Measurements from ENCODE around the gene GPSM3. TPM values are rescaled to one million over a fixed set of nuclear protein-coding genes. Genes with fewer than 3 reads are reported as not detected.
A peak's percentile ranks its signal among the peaks of the same experiment; 100 is the strongest.

GPSM3 gene
- total RNA-seq, 2 donors from 2014 or later: 268 to 291 TPM

DNA sequence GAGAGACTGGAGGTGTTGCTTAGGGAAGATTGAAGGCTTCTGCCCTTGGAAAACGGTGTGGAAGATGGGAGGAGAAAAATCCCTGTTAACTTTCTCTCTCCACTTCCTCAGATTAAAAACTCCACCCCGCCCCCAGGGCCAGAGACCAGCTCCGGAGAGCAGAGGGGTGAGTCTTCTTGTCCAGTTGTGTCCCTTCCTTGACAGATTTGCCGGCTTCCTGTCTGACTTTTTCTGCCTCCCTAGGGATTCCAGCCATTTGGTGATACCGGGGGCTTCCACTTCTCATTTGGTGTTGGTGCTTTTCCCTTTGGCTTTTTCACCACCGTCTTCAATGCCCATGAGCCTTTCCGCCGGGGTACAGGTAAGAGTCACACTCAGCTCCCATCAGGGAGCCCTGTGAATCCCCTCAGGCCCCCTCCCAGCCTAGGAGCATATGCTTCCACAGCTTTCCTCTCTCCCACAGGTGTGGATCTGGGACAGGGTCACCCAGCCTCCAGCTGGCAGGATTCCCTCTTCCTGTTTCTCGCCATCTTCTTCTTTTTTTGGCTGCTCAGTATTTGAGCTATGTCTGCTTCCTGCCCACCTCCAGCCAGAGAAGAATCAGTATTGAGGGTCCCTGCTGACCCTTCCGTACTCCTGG lies 12.6 kb downstream of the GPSM3 start:
- H3K9me3 ChIP-seq (ENCODE audit: control insufficient read depth, low read length, poor library complexity, severe bottlenecking): no peaks in the 10 kb centered on the region
- DNase-seq (no peak), ATAC-seq (no peak)
- H3K27ac Mint-ChIP-seq: peak overlapping the region; percentile 98
- peaks cover 52% of the 10 kb centered on the region for H3K4me1 Mint-ChIP-seq
- H3K27me3 Mint-ChIP-seq: no peaks in the 10 kb centered on the region
- H3K4me3 Mint-ChIP-seq: peak overlapping the region; percentile 69
- peaks cover 6% of the 10 kb centered on the region for H3K36me3 Mint-ChIP-seq (ENCODE audit: low read depth)

DNA sequence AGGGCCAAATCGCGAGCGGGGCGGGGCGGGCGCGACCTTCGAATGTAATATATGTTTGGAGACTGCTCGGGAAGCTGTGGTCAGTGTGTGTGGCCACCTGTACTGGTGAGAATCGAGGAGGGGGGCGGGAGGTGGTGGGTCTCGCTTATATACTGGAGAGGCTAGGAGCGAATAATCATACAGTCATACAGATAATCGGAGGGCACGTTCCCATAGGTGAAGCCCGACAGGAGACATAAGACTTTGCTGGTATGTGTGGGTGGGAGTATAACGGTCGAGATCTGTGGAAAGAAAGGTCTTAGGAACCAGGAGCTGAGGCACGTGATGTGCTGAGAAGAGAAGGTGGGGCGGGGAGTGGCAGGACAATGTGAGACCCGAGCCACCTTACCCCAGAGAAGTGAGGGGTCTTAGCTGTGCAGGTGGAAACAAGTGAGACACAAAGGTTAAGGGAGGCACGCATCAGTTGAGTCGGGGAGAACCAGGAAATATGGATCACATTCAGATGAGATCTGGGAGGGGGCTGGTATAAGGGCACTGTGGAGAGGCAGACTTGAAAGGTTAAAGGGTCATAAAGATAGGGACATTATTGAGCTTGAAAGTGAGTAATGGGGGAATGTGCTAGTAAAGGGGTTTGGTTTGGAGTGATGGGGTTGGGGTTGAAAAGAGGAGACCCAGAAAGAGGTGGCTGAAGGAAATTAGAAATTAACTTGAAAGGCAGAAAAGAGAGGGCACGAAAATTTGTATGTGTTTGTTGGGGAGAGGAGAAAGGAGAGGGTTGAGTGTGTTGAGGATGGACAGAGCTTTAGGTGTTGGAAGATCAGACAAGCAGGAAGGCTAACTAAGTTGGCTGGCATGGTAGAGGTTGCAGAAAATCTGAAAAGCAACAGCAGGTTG lies 13.6 kb downstream of the GPSM3 start:
- Mint-ChIP-seq H3K36me3 (ENCODE audit: low read depth) (peaks cover 6% of the 10 kb centered on the region), H3K4me1 (peaks cover 59% of the 10 kb centered on the region)
- H3K9me3 ChIP-seq (ENCODE audit: control insufficient read depth, low read length, poor library complexity, severe bottlenecking): no peaks in the 10 kb centered on the region

DNA sequence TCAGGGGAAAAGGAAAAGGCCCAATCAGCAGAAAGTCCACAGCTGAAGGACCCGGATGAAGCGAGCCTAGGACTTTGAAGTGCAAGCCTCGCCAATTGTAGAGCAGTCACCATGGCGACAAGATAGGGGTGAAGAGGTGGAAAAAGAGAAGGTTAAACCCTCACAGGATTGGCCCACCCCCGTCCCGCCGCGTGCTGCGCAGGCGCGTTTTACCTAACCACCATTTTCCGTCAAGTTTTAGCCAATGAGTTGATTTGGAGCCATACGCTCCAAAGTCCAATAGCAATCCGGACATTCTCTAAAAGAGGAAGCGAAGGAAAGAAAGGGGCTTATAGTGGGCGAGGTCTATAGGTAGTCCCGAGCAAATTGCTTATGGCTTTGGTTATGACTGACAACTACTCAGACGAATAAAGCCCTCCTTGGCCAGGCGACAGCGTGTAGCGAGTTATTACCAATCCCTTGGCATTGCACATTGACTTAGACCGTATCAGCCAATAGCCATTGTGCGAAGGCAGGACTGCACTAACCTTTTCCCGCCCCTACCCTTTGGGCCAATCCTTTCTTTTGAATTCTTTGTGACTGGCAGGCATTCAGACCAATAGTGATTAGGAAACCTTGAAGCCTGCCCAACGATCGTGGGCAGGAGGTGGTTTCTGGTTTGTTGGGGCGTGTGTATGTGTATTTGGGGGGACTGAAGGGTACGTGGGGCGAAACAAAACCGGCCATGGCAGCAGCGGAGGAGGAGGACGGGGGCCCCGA lies 14.5 kb downstream of the GPSM3 start, which contains the start of gene RNF5:
RNF5 (plus strand) TSS at position 618 of the 759 bp plus-strand sequence; CDS start at position 725, 107 bp downstream.
- no peaks in the 10 kb centered on the region for H3K27me3 Mint-ChIP-seq
- peaks cover 6% of the 10 kb centered on the region for H3K36me3 Mint-ChIP-seq (ENCODE audit: low read depth)
- H3K4me3 Mint-ChIP-seq: peak within 1 kb of the TSS; percentile 98
- H3K4me1 Mint-ChIP-seq: peaks cover 67% of the 10 kb centered on the region
- H3K27ac Mint-ChIP-seq: peak within 1 kb of the TSS; percentile 98
- H3K9me3 ChIP-seq (ENCODE audit: control insufficient read depth, low read length, poor library complexity, severe bottlenecking): no peaks in the 10 kb centered on the region
- DNase-seq: peak; percentile 76 to 90 (median 80)
- ATAC-seq: peak; percentile 85

More for the DNA sequence above, 13.6 kb downstream of the GPSM3 start:
- H3K27ac Mint-ChIP-seq: peak overlapping the region; percentile 98
- ATAC-seq (no peak), DNase-seq (no peak)
- no peaks in the 10 kb centered on the region for H3K27me3 Mint-ChIP-seq
- H3K4me3 Mint-ChIP-seq: peak overlapping the region; percentile 98

DNA sequence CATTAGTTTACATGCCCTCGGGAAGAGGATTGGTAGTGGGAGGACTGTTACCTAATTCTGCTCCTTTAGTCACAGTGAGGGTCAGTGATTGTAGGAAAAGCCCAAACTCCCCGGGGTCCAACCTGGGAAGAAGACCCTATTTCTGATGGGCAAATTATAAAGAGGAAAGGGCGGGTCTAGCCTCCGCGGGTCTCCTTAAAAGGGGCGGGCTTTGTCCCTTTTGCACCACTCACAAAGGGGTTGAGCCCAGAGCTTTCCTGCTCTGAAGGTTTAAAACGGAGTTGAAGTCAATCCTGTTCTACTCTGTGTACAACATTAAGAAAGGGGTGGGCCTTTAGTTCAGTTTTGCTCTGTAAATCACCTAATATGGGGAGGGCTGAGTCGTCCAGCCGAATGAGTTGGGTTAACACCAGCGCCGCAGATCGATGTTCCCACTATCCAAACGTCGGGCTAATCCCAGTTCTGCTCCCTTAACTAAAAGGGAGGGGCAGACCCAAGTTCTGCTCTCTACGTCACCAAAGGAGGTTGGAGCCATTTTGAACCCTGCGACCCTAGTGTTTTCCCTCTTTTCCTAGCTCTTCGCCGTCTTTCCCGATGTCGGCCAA lies 15.2 kb downstream of the GPSM3 start:
- peaks cover 6% of the 10 kb centered on the region for H3K36me3 Mint-ChIP-seq (ENCODE audit: low read depth)
- ATAC-seq (peak; percentile 8), DNase-seq (no peak)
- H3K27ac Mint-ChIP-seq: peak overlapping the region; percentile 98
- H3K4me3 Mint-ChIP-seq: peak overlapping the region; percentile 98
- no peaks in the 10 kb centered on the region for H3K27me3 Mint-ChIP-seq
- H3K9me3 ChIP-seq (ENCODE audit: control insufficient read depth, low read length, poor library complexity, severe bottlenecking): no peaks in the 10 kb centered on the region
- peaks cover 72% of the 10 kb centered on the region for H3K4me1 Mint-ChIP-seq

DNA sequence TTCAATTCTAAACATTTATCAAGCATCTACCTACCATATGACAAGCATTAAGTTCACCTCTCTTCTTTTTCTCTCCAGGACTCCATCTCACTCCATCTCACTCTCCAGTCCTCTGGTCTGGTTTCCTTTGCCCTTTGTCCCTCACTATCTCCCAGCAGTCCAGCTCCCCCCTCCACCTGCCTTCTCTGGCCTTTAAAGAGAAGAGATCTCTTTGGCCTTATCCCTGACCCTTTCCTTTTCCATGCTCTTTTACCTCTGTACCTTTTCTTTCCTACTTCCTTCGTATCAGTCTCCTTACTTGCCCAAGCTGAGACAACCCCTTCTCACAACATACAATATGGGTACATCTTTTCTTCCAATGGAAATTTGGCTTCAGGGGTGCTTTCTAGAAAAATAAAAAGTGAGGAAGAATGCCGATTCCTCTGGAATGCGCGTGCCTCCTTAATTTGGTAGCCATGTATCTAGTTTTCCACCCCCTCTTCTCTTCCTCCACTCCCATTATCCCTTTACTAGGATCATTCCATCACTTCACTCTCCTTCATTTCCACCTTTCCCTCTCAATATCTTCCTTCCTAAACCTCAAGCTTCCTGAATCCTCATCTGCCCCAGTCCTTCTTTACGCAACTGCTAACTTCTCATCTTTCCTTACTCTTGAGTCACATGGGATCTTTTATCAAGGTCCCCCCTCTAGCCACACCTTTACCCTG lies 15.8 kb downstream of the GPSM3 start:
- Mint-ChIP-seq H3K27me3 (no peaks in the 10 kb centered on the region), H3K4me3 (peak overlapping the region; percentile 98), H3K27ac (peak overlapping the region; percentile 98), H3K4me1 (peaks cover 72% of the 10 kb centered on the region), H3K36me3 (ENCODE audit: low read depth) (peaks cover 6% of the 10 kb centered on the region)
- DNase-seq: no peak
- ATAC-seq: no peak
- no peaks in the 10 kb centered on the region for H3K9me3 ChIP-seq (ENCODE audit: control insufficient read depth, low read length, poor library complexity, severe bottlenecking)

DNA sequence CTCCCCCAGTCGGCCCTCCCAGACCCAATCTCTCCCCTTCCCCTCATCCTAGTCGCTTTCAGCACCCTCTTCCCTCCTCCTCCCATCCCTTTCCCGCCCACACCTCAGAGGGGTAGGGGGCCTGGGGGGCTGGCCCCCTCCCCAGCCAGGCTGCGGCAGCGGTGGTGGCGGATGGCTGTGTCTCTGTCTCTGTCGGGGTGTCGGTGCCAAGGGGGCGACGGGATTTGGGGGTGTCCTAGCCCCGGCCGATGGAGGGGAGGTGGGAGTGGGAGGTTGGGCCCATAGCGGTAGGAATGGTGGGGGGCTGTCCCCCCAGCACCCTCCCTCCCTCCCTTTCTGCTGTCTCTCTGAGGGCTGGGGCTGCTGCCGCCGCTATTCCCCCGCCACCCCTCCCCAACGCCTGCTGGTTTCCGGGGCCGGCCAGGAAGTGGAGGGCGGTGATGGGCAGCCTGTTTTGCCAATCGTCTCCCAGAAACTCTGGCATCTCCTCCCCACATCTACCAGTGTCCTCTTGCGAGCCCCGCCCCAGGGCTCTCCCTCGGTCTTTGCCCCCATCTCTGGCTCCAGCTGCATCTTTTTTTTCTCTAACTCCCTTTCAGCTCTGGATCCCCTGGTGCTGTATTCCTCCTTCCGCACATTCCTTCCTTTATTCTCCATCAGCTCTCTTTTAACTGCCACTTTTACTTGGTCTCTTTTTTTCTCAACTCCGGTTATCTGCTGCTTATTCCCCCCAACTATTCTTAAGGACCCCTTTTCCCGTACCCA lies 16.6 kb downstream of the GPSM3 start, which contains the start of gene AGPAT1:
AGPAT1 (minus strand) TSS at position 374 of the 765 bp plus-strand sequence. CDS start 4,588 bp downstream, outside the sequence.
- Mint-ChIP-seq H3K36me3 (ENCODE audit: low read depth) (peaks cover 9% of the 10 kb centered on the region), H3K27ac (peak within 1 kb of the TSS; percentile 98), H3K4me1 (peaks cover 73% of the 10 kb centered on the region), H3K27me3 (no peaks in the 10 kb centered on the region), H3K4me3 (peak within 1 kb of the TSS; percentile 98)
- no peaks in the 10 kb centered on the region for H3K9me3 ChIP-seq (ENCODE audit: control insufficient read depth, low read length, poor library complexity, severe bottlenecking)
- ATAC-seq (peak; percentile 52), DNase-seq (peak; percentile 90 to 93 (median 92))

DNA sequence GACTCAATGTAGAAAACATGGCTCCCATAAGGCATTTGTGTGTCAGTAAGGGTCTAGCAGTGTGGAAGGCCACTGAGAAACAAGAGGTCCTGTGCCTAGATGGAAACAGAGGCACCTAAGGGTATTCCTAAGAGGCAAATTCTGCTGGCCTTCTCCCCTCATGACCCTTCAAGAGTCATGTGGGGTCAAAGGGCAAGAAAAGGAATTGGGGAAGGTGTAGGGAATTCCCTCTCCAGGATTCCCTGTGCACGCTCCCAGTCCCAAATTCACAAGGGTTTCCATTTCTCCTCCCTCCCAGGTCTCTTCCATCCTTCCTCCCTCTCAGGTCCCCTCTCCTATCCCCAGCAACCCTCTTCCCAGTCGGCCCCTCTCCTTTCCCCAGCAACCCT lies 17.1 kb downstream of the GPSM3 start:
- peak overlapping the region; percentile 98 for H3K27ac Mint-ChIP-seq
- peak overlapping the region; percentile 98 for H3K4me3 Mint-ChIP-seq
- H3K4me1 Mint-ChIP-seq: peaks cover 67% of the 10 kb centered on the region

DNA sequence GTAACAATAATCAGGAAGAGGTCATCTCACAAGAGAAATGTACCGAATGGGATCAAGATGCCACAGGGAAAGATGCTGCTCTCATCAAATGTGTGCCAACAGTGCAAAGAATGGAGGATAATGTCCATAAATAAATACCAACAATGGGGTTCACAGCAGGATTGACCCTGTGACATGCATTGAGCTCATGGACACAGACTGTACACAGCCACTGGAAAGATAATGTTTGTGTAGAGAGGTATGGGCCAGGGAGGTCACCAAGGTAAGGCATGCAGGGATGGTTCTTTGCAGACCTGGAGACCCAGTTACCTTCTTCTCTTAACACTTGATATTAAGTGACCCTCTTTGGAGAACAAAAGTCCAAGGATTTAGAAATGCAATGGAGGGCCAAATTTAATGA lies 18.0 kb downstream of the GPSM3 start:
- H3K4me1 Mint-ChIP-seq: peaks cover 70% of the 10 kb centered on the region
- ATAC-seq (no peak), DNase-seq (no peak)
- H3K9me3 ChIP-seq (ENCODE audit: control insufficient read depth, low read length, poor library complexity, severe bottlenecking): no peaks in the 10 kb centered on the region
- peak overlapping the region; percentile 98 for H3K27ac Mint-ChIP-seq
- H3K27me3 Mint-ChIP-seq: no peaks in the 10 kb centered on the region
- H3K36me3 Mint-ChIP-seq (ENCODE audit: low read depth): peaks cover 5% of the 10 kb centered on the region
- H3K4me3 Mint-ChIP-seq: peak overlapping the region; percentile 98

More for the DNA sequence above, 17.1 kb downstream of the GPSM3 start:
- peaks cover 5% of the 10 kb centered on the region for H3K36me3 Mint-ChIP-seq (ENCODE audit: low read depth)
- ATAC-seq (no peak), DNase-seq (no peak)
- no peaks in the 10 kb centered on the region for H3K9me3 ChIP-seq (ENCODE audit: control insufficient read depth, low read length, poor library complexity, severe bottlenecking)
- H3K27me3 Mint-ChIP-seq: no peaks in the 10 kb centered on the region

DNA sequence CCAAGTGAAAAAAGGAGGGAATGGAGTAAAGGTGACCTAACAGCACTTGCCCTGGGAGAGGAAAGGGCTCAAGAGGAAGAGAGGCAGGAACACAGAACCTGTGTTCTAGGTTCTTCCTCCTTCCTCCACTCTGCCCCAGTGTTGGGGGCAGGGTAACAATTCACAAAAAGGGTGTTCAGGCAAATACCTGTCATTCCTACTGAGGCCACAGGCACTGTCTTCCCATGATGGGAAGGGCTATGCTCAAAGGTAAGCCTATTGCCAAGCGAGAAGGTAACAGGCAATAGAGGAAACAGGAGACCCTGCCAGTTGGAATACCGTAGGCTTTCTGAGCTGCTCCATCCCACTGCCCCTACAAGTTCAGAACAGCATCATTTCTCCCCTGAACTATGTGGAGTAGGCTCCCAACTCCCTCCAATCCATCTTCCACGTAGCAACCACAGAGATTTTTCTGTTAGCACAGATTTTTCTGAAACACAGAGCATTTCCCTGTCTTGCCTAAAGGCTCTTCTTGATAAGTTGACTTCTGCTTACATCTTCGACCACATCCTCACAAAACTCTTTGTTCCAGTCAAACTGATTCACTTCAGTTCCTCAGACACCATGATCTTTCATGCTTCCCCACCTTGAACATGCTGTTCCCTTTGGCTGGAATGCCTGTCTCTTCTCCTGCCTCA lies 19.3 kb downstream of the GPSM3 start:
- H3K27me3 Mint-ChIP-seq: no peaks in the 10 kb centered on the region
- peak overlapping the region; percentile 85 for H3K27ac Mint-ChIP-seq
- H3K9me3 ChIP-seq (ENCODE audit: control insufficient read depth, low read length, poor library complexity, severe bottlenecking): no peaks in the 10 kb centered on the region
- no peak for DNase-seq
- no peak for ATAC-seq
- H3K4me3 Mint-ChIP-seq: no peak overlapping the region
- H3K36me3 Mint-ChIP-seq (ENCODE audit: low read depth): peaks cover 6% of the 10 kb centered on the region
- peaks cover 59% of the 10 kb centered on the region for H3K4me1 Mint-ChIP-seq

DNA sequence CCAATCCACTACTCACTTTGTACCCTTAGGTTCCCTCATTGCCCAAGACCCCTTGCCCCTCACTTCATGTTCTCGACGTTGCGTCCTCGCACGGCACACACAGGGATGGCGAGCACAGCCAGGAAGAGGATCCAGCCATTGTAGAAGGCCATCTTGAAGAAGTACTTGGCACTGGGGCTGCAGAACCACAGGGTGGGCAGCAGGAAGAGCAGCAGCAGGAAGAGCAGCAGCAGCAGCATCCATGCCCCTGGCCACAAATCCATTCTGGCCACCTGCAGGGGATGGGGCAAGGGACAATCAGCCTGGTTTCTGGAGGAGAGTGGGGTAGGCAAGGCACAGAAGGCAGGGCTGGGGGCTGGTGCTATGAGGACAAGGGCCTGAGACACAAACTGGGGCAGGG lies 21.2 kb downstream of the GPSM3 start:
- H3K9me3 ChIP-seq (ENCODE audit: control insufficient read depth, low read length, poor library complexity, severe bottlenecking): no peaks in the 10 kb centered on the region
- DNase-seq (no peak), ATAC-seq (no peak)
- Mint-ChIP-seq H3K36me3 (ENCODE audit: low read depth) (peaks cover 9% of the 10 kb centered on the region), H3K4me1 (peaks cover 46% of the 10 kb centered on the region), H3K4me3 (no peak overlapping the region), H3K27ac (peak overlapping the region; percentile 24), H3K27me3 (no peaks in the 10 kb centered on the region)

DNA sequence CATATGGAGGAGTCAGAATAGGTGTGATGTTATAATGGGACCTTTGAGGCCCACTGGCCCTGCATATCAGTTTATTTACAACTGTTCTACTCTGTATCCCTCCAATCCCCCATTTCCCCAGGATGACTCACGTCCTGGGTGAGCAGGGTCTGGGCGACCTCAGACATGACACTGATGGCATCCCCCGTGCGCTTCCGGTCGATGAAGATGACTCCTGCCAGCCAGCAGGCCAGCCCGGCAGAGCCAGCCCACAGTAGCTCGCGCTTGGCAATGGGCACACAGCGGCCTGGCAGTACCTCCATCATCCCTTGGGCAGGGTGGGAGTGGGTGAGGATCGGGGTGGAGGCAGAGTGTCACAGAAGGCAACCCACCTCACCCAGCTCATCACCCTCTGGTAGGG lies 22.1 kb downstream of the GPSM3 start:
- DNase-seq (no peak), ATAC-seq (no peak)
- Mint-ChIP-seq H3K36me3 (ENCODE audit: low read depth) (peaks cover 9% of the 10 kb centered on the region), H3K4me1 (peaks cover 37% of the 10 kb centered on the region), H3K4me3 (no peak overlapping the region), H3K27ac (peak overlapping the region; percentile 24), H3K27me3 (no peaks in the 10 kb centered on the region)
- H3K9me3 ChIP-seq (ENCODE audit: control insufficient read depth, low read length, poor library complexity, severe bottlenecking): no peaks in the 10 kb centered on the region
